HepG2 (cell line): ENCODE results near the gene NPNT. TPM values are rescaled to one million over a fixed set of nuclear protein-coding genes. Genes with fewer than 3 reads are reported as not detected.

Experiments
- ATAC-seq: fragments of 200-7000 bp; cut with Tn5 transposase; 3 replicates; pipeline ENCODE4 v1.9.1; 2020; ENCODE audit warnings: mild to moderate bottlenecking, moderate library complexity
- BruUV-seq: library from RNA; stranded (reverse); fragments of 400-500 nt; replicated peaks from 2 replicates; lab custom pipeline; 2021; lab: Mats Ljungman, UMichigan
- CTCF ChIA-PET: fragments of 300-600 bp; formaldehyde crosslinking; extraction: SDS; loops from one replicate; lab custom pipeline; 2021; ENCODE audit warnings: low total read pairs, inconsistent platforms, low intra/inter-chr PET ratio; lab: Yijun Ruan, JAX
- POLR2A ChIA-PET: fragments of 350-600 bp; sonication (Branson Sonifier 250); formaldehyde crosslinking; loops from one replicate; lab custom pipeline; 2020; ENCODE audit warnings: antibody characterized with exemption, inconsistent platforms; lab: Yijun Ruan, JAX
- DNase-seq: peaks from one replicate; pipeline ENCODE4 v3.0.0-alpha.2; 2015; ENCODE audit warnings: low spot score
- FAIRE-seq: peaks from 3 replicates; lab custom pipeline; 2011; peaks lifted over from hg19 to GRCh38; lab: Jason Lieb, UNC
- H2AFZ ChIP-seq: one replicate; pipeline ENCODE4 v1.6.1; 2011; ENCODE audit warnings: low read length, inconsistent platforms
- H3K27ac ChIP-seq: fragments of 300-600 bp; 3 replicates; pipeline ENCODE4 v1.8.0; 2011; ENCODE audit warnings: mixed run types, mild to moderate bottlenecking, mixed read lengths, low read length, inconsistent platforms; ENCODE audit not compliant: insufficient read depth; ENCODE audit errors: extremely low read length
- H3K27me3 ChIP-seq, 2 experiments: fragments of 200-600 bp in 1 of 2; 2 replicates in 1 of 2; 3 replicates in 1 of 2; pipeline versions ENCODE4 v1.6.0 to v1.8.0; 2011; ENCODE audit warnings: low read length in 2 of 2, mild to moderate bottlenecking in 2 of 2, moderate library complexity in 2 of 2, inconsistent platforms in 1 of 2; ENCODE audit not compliant: insufficient read depth in 2 of 2, control insufficient read depth in 1 of 2
- H3K36me3 ChIP-seq, 2 experiments: fragments of 200-600 bp in 1 of 2; replicated peaks in 1 of 2; 2 replicates in 1 of 2; 3 replicates in 1 of 2; pipeline versions ENCODE4 v1.5.1 to v1.8.0; 2011; ENCODE audit warnings: low read length in 2 of 2, inconsistent platforms in 1 of 2; ENCODE audit not compliant: insufficient read depth in 2 of 2, control insufficient read depth in 1 of 2
- H3K4me1 ChIP-seq: 2 replicates; pipeline ENCODE4 v1.5.1; 2012; ENCODE audit warnings: low read length, inconsistent platforms; ENCODE audit not compliant: insufficient read depth
- H3K4me2 ChIP-seq: 2 replicates; pipeline ENCODE4 v1.6.0; 2011; ENCODE audit warnings: low read depth, low read length, inconsistent platforms
- H3K4me3 ChIP-seq, 3 experiments: fragments of 200-600 bp in 1 of 3; sonication (generic), shearing (Covaris generic) in 1 of 3; replicated peaks in 1 of 3; 2 replicates each; pipeline ENCODE4 v1.5.1; 2011 to 2016; ENCODE audit warnings: low read length in 3 of 3, inconsistent platforms in 2 of 3, low read depth in 2 of 3, mild to moderate bottlenecking in 2 of 3, control low read depth in 1 of 3, mixed read lengths in 1 of 3; ENCODE audit not compliant: insufficient read depth in 1 of 3
- H3K79me2 ChIP-seq: one replicate; pipeline ENCODE4 v1.6.1; 2011; ENCODE audit warnings: low read length, inconsistent platforms; ENCODE audit not compliant: insufficient read depth
- H3K9ac ChIP-seq: 2 replicates; pipeline ENCODE4 v1.6.0; 2011; ENCODE audit warnings: mild to moderate bottlenecking, low read depth, low read length, inconsistent platforms; ENCODE audit not compliant: insufficient read depth
- H3K9me3 ChIP-seq: 2 replicates; pipeline ENCODE4 v1.5.1; 2012; ENCODE audit warnings: mild to moderate bottlenecking, low read length
- H4K20me1 ChIP-seq: 2 replicates; pipeline ENCODE4 v1.6.0; 2011; ENCODE audit warnings: inconsistent platforms, mild to moderate bottlenecking, low read length, moderate library complexity; ENCODE audit not compliant: insufficient read depth
- HNRNPL ChIP-seq: fragments of 200-400 bp; formaldehyde crosslinking; IDR thresholded peaks from 2 replicates; pipeline ENCODE4 v1.6.1; 2017; ENCODE audit warnings: mild to moderate bottlenecking, low read depth, low read length
- KLF16 ChIP-seq, 2 experiments: sonication (generic) in 1 of 2; formaldehyde crosslinking in 1 of 2; IDR thresholded peaks; 2 replicates each; pipeline versions ENCODE4 v1.6.1 to v1.8.0; 2016 to 2023; ENCODE audit warnings: missing genetic modification reagents in 2 of 2, missing compliant biosample characterization in 1 of 2
- LCORL ChIP-seq, 2 experiments: fragments of 450-650 bp in 1 of 2; sonication (generic) in 1 of 2; formaldehyde crosslinking in 1 of 2; IDR thresholded peaks; 2 replicates each; pipeline versions ENCODE4 v1.5.0 to v1.6.1; 2017 to 2020; ENCODE audit warnings: antibody characterized with exemption in 1 of 2, missing genetic modification reagents in 1 of 2
- NR1H2 ChIP-seq: sonication (generic); formaldehyde crosslinking; IDR thresholded peaks from 2 replicates; pipeline ENCODE4 v1.8.1; 2022; ENCODE audit warnings: low read depth, missing genetic modification reagents, borderline replicate concordance
- POLR2A ChIP-seq, 2 experiments: IDR thresholded peaks; 2 replicates each; pipeline ENCODE4 v1.6.1; 2011; ENCODE audit warnings: low read depth in 2 of 2, low read length in 2 of 2, mild to moderate bottlenecking in 1 of 2, moderate library complexity in 1 of 2; ENCODE audit not compliant: insufficient read depth in 1 of 2
- PTBP1 ChIP-seq: fragments of 200-400 bp; formaldehyde crosslinking; IDR thresholded peaks from 2 replicates; pipeline ENCODE4 v1.6.1; 2018; ENCODE audit warnings: low read length, low read depth; ENCODE audit not compliant: poor library complexity, severe bottlenecking
- SNAI1 ChIP-seq: sonication (generic); formaldehyde crosslinking; IDR thresholded peaks from 2 replicates; pipeline ENCODE4 v1.5.0; 2020; ENCODE audit warnings: mild to moderate bottlenecking, missing genetic modification reagents, borderline replicate concordance
- SNRNP70 ChIP-seq: fragments of 200-400 bp; formaldehyde crosslinking; IDR thresholded peaks from 2 replicates; pipeline ENCODE4 v1.6.1; 2017; ENCODE audit warnings: mild to moderate bottlenecking, low read depth, low read length, moderate library complexity
- SRSF1 ChIP-seq: fragments of 200-400 bp; formaldehyde crosslinking; optimal IDR thresholded peaks from 2 replicates; pipeline ENCODE3; 2017; ENCODE audit warnings: mild to moderate bottlenecking, low read depth, low read length, moderate library complexity
- TRIM24 ChIP-seq: sonication (generic); formaldehyde crosslinking; IDR thresholded peaks from 2 replicates; pipeline ENCODE4 v1.8.0; 2022; ENCODE audit warnings: mild to moderate bottlenecking, missing genetic modification reagents
- ZBED4 ChIP-seq: sonication (generic); formaldehyde crosslinking; IDR thresholded peaks from 2 replicates; pipeline ENCODE4 v1.4.0; 2020; ENCODE audit warnings: missing genetic modification reagents, borderline replicate concordance
- ZNF30 ChIP-seq: sonication (generic); formaldehyde crosslinking; IDR thresholded peaks from 2 replicates; pipeline ENCODE4 v1.5.0; 2020; ENCODE audit warnings: mild to moderate bottlenecking, missing genetic modification reagents
- ZNF317 ChIP-seq: sonication (generic); formaldehyde crosslinking; IDR thresholded peaks from 2 replicates; pipeline ENCODE4 v1.5.0; 2020; ENCODE audit warnings: mild to moderate bottlenecking, missing genetic modification reagents
- ZNF430 ChIP-seq: sonication (generic); formaldehyde crosslinking; IDR thresholded peaks from 2 replicates; pipeline ENCODE4 v1.9.0; 2021; ENCODE audit warnings: mild to moderate bottlenecking, missing genetic modification reagents
- ZNF615 ChIP-seq: sonication (generic); formaldehyde crosslinking; IDR thresholded peaks from 2 replicates; pipeline ENCODE4 v1.5.0; 2020; ENCODE audit warnings: mild to moderate bottlenecking, missing genetic modification reagents, borderline replicate concordance
- ZNF841 ChIP-seq: sonication (generic); formaldehyde crosslinking; IDR thresholded peaks from 2 replicates; pipeline ENCODE4 v1.8.1; 2023; ENCODE audit warnings: missing genetic modification reagents, borderline replicate concordance
- WGBS: methylation state at CpG from one replicate; pipeline ENCODE4 v1.1.6; 2017; ENCODE audit warnings: low lambda C conversion rate; 5-methylcytosine and 5-hydroxymethylcytosine counted together
- in situ Hi-C: cut with HindIII; loops from 2 replicates; pipeline ENCODE4 v1.10.0; 2017; ENCODE audit warnings: low pct_unique_long_range_greater_than_20kb; ENCODE audit not compliant: extremely low pct_ligation_motif_present
- intact Hi-C: fragments of 100-400 bp; cut with micrococcal nuclease; formaldehyde crosslinking; loops from one replicate; pipeline ENCODE4 v1.10.0; 2022; ENCODE audit not compliant: unreplicated experiment
- polyA plus RNA-seq, 8 experiments: library from polyadenylated mRNA; depleted of rRNA in 3 of 8; stranded (reverse) in 7 of 8; unstranded in 1 of 8; fragments of >200 nt; fragmentation: Illumina TruSeq in 4 of 8; extraction: Trizol in 4 of 8; gene quantifications; 2 replicates each; pipeline versions ENCODE4 v1.2.1 to v1.2.3, GENCODE V29; 2011 to 2016; ENCODE audit warnings: low read depth in 4 of 8, missing spikeins in 1 of 8, mixed read lengths in 1 of 8; ENCODE audit not compliant: insufficient read depth in 1 of 8
- total RNA-seq, 5 experiments: library from RNA; depleted of rRNA; stranded (reverse); fragments of >200 nt; fragmentation: Illumina TruSeq; extraction: Trizol; gene quantifications; 2 replicates each; pipeline ENCODE4 v1.2.3, GENCODE V29; 2016; ENCODE audit warnings: low read depth in 1 of 5
- TF ChIP-seq, protein P1 (sequence below): sonication (generic); formaldehyde crosslinking; IDR thresholded peaks from 2 replicates; pipeline ENCODE4 v1.4.0; 2020; ENCODE audit warnings: missing genetic modification reagents

The NPNT gene
- total and polyA plus RNA-seq, 2 of the 13 experiments (the other 11 are each of a cell fraction or from before 2014, with no cell fraction given): 1.1 to 19.1 TPM

DNA sequence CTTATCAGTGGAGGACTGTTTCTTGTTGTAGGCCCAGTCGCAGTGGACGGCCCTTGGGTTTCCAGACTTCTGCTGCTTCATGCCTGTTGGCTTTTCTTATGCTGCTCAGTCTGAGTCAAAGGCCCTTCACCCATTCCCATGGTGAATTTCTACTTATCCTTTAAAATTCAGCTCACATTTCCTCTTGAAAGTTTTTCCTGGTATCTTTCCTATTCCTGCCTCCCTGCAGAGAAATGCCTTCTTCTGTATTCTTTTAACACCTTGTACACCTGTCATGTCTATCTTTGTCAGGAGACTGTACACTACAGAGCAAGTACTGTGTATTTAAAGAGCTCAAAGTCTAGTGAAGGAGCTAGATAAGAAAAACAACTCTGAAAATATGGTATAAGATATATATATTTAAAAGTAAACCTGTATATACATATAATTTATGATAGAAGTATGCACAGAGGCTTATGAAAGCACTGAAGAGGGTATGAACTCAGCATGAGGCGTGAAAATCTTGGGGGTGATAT lies 22.0 kb downstream of the NPNT start:
- 96% methylated on average over 3 of the region's 3 CpGs for WGBS
- TF ChIP-seq ZNF30 (CRISPR knock-in tag) (no peak), LCORL (IDR thresholded peaks at IDR 0.05) (no peak), LCORL (CRISPR knock-in tag; IDR thresholded peaks at IDR 0.05) (no peak), SNAI1 (CRISPR knock-in tag) (no peak), NR1H2 (no peak), KLF16 (CRISPR knock-in tag; IDR thresholded peaks at IDR 0.05) (no peak), PTBP1 (no peak), HNRNPL (no peak)
- TF ChIP-seq, protein P1, sequence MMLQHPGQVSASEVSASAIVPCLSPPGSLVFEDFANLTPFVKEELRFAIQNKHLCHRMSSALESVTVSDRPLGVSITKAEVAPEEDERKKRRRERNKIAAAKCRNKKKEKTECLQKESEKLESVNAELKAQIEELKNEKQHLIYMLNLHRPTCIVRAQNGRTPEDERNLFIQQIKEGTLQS (CRISPR knock-in tag): no peak
- no peaks in the 10 kb centered on the region for H3K79me2 ChIP-seq

DNA sequence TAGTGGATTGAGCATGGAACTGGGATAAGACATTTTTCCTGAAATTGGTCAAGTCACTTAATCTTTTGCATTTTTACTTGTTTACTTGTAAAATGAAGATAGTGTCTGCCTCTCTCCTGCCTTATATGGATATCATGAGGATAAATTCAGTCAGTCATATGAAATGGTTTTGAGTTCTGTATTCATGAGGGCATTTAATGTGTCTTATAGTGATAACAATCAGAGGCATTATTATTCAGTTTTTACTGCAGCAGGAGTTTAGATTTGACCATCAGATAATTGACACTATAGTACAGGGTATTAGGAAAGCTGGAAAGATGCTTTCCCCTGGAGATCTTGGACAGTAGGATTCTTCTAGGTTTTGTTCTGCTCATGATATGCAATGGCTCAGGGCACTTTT lies 26.0 kb downstream of the NPNT start:
- DNase-seq: no peak
- Histone ChIP-seq H2AFZ (no peak overlapping the region), H4K20me1 (no peaks in the 10 kb centered on the region), H3K4me2 (no peak overlapping the region), H3K9me3 (no peaks in the 10 kb centered on the region), H3K36me3 (no peaks in the 10 kb centered on the region), H3K27ac (no peak overlapping the region), H3K79me2 (no peaks in the 10 kb centered on the region), H3K4me3 (no peak overlapping the region), H3K4me1 (no peaks in the 10 kb centered on the region), H3K27me3 (no peaks in the 10 kb centered on the region), H3K9ac (no peak overlapping the region)
- ATAC-seq: no peak
- ChIA-PET POLR2A (no interaction called here), CTCF (no interaction called here)
- no peak for FAIRE-seq
- no TSS peak for BruUV-seq
- in situ Hi-C loops: no loop called here
- intact Hi-C loops: no loop called here
- TF ChIP-seq SNRNP70 (no peak), ZNF317 (no peak), ZNF615 (no peak), POLR2A (IDR thresholded peaks at IDR 0.05; ENCODE audit: insufficient read depth in 1 of 2, low read depth in 2 of 2, low read length in 2 of 2) (no peak), SRSF1 (no peak), TRIM24 (CRISPR knock-in tag) (no peak), ZNF430 (CRISPR knock-in tag) (no peak), ZNF841 (CRISPR knock-in tag) (no peak), ZBED4 (CRISPR knock-in tag) (no peak)

More for the DNA sequence above, 22.0 kb downstream of the NPNT start:
- ATAC-seq: no peak
- in situ Hi-C loops: no loop called here
- H3K27me3 ChIP-seq: no peaks in the 10 kb centered on the region
- CTCF ChIA-PET: no interaction called here
- no peak overlapping the region for H3K9ac ChIP-seq
- no peak overlapping the region for H3K4me3 ChIP-seq
- no peaks in the 10 kb centered on the region for H3K36me3 ChIP-seq
- no peak for DNase-seq
- no peaks in the 10 kb centered on the region for H3K4me1 ChIP-seq
- no peak overlapping the region for H3K27ac ChIP-seq
- no peaks in the 10 kb centered on the region for H4K20me1 ChIP-seq
- BruUV-seq: no TSS peak
- H3K9me3 ChIP-seq: no peaks in the 10 kb centered on the region
- no peak overlapping the region for H3K4me2 ChIP-seq
- POLR2A ChIA-PET: no interaction called here
- FAIRE-seq: no peak
- intact Hi-C loops: no loop called here
- H2AFZ ChIP-seq: no peak overlapping the region
